Stromal cell of bone marrow (primary cell): Measurements from ENCODE around the gene CMTM7.

ENCODE experiments used
- DNase-seq: peaks from one replicate; pipeline ENCODE4 v3.0.0-alpha.2; 2012; ENCODE audit warnings: low read depth

CMTM7 gene, protein sequence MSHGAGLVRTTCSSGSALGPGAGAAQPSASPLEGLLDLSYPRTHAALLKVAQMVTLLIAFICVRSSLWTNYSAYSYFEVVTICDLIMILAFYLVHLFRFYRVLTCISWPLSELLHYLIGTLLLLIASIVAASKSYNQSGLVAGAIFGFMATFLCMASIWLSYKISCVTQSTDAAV

DNA sequence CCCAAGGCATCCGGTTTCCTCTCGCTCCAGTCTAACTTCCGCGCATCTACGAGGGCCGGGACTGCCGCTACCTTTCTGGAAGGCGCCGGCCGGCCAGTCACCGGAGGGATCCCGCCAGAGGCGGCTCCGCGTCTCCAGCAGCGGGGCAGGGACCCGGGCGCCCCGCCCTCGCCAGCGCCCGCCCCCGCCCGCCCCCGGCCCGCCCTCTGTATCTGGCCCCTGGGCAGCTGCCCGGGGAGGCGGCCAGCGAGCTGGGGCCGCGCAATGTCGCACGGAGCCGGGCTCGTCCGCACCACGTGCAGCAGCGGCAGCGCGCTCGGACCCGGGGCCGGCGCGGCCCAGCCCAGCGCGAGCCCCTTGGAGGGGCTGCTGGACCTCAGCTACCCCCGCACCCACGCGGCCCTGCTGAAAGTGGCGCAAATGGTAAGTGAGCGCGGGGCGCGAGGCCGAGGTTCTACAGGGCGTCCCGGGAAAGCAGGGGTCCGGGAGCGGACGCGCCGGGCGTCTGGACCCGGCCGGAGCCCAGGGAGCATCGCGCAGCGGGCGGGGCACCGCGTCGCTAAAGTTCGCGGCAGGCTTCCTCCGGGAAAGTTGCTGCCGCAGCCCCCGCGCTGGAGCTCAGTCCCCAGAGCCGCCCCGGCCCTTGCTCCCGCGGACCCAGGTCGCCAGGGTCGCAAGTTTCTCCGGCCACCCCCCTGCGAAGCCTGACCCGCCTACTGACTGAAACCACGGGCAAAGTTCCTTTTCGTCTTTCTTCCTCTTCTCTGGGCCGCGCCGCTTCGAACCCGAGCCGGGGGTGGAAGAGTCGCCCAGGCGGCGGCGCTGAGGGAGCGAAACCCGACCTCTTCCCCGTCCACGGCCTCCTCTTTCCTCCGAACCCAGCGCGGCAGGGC is at the start of gene CMTM7:
TSS of gene CMTM7 (plus strand) at position 211 of the 893 bp plus-strand sequence. CDS start at position 265, 54 bp downstream.
- peak; percentile 22 for DNase-seq

DNA sequence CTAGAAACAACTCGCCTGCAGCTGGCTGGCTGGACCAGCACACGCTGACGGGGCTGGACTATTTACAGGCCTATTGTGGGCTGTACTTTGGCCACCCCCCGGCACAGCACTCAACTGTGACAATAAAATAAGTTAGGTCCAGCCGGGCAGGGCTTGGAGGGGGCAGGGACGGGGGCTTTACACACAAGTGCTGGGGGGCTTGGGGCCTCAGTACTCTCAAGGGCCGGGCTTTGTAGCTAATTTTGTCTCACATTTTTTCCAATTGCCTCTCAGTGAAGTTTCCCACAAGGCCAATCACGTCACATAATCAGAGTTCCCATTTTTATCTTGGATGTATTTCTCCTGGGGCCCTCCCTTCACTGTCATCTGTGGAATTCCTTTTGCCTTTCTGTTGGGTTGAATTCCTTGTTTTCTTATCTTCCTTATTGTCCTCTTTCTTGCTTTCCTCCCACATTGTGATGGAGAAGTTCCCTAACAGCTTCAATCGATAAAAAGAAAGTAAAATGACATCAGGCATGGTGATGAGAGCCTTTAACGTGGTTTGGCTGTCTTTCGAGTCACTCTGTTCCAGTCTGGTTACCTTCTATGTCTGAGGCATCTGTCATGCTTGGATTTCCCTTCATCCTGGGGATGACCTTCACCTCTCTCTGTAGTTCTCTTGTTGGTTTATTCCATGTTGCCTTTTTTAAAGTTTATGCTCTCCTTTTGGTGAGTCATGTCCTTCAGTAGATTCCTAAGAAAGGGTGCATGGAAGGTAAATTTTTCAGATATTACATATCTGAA is 44.1 kb upstream of the CMTM7 start:
- no peak for DNase-seq

DNA sequence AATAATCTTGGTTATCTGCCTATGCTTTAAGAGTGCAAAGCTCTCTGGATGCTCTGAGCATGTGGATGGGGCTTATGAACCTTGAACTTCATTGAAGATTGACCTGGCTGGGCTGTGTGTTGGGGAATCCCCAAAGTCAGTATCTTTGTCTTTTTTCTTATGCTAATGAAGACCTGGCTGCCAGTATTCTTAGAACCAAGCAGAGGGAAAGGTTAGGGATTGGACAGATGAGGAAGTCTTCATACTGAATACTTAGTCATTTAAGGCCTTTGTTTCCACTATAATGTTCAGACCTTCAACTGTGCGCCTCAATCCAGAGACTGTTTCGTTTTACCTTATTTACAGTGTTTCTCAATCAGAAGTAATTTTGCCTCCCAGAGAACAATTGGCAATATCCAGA is 42.5 kb upstream of the CMTM7 start:
- DNase-seq: no peak

DNA sequence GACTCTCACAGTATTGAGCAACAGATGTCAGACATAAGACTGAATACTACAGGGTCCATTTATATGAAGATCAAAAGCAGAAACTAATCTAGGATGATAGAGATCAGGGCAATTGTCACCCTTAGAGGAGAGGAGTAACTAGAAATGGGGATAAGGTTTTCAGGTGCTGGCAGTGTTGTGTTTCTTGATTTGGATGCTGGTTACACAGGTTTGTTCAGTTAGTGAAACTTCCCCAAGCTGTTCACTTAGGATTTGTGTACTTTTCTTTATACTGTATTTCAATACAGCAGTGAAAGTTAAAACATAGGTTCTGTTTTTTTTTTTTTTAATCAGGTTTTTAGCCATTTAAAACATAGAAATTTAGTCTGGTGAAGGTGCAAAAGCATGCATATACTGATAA is 39.1 kb upstream of the CMTM7 start:
- no peak for DNase-seq

DNA sequence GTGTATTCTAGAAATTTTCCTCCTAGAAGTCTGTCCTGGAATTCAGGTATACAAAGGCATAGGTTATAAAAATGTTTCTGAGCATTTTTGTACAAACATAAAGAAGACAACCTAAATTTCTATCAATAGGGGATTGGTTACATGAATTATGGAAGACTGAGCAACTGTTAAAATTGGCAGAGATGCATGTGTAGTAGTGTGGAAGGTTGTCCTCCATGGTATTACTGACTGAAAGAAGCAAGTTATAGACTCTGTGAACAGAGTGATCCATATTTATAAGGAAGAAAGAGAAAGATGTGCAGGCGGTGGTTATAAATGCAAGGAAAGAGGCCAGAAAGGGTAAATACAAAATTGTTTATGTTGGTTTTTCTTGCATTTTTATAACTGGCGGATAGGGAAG is 38.3 kb upstream of the CMTM7 start:
- DNase-seq: no peak

DNA sequence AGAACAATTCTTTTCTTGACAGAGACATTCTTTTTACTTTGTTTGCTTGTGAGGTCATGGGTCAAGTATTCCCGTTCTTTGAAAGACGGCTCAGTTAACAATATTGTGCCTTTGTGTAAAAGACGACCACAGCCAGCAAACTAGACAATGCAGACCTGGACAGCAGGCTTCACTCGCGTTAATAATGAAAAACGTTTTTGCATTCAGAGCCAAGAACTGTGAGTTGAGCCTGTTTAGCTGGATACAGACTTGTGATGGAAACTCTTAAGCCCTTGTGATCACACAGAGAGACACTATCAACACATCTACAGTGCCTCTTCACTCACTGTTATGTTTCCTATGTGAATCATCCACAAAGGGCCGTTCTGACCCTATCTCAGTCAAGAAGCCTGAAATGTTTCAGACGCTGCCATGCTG is 37.3 kb upstream of the CMTM7 start:
- no peak for DNase-seq

DNA sequence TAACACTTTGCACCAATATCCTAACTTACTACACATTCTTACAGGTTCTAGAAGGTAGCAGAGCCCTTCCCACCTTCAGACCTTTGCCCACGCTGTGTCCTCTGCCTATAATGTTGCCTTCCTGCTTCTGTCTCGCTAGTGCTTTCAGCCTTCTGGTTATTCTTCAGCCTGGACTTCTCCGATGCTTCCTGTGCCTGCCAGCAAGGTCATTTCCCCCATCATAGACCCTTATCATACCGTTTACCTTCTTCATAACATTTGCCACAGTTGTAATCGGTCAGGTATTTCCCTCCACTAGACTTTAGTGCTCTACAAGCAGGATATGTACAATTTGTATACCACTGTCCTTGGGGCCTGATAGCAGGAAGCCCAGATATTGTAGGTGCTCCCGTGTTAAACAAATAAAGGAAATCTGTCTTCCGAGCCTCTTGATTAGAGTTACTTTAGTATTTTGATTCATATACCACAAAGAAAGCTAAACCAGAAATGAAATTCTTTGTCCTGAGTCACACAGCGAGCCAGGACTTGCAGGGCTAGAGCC is 35.8 kb upstream of the CMTM7 start:
- no peak for DNase-seq

DNA sequence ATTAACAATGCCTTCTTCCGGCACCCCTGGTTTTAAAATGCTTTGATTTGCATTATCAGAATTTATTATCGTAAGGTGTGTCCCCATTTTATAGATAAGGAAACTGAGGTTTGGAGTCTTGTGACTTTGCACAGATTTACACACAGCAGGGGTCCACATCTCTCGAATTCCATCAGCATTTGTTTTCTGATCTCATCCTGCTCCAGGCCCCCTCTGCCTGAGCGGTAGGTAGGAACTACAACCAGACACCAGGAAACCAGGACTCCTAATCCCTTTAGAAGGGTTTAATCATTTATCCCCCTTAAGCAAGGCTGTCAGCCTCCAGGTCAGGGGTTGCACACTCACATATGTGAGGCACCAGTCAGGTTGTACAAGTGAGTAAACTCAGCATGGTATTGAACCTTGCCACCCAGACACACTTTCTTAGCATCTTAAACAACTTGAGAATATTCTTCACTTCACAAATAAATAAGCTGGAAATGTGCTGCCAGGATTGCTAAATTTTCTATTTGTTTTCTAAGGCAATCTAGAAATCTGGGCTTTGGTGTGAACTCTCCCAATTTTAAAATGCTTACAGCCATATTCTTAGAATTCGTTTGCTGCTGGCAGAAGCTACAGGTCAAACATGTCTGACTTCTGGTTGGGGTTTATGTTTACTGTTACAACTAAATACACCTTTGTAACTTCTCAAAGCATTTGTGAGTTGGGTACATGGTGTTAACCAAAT is 31.7 kb upstream of the CMTM7 start:
- no peak for DNase-seq

DNA sequence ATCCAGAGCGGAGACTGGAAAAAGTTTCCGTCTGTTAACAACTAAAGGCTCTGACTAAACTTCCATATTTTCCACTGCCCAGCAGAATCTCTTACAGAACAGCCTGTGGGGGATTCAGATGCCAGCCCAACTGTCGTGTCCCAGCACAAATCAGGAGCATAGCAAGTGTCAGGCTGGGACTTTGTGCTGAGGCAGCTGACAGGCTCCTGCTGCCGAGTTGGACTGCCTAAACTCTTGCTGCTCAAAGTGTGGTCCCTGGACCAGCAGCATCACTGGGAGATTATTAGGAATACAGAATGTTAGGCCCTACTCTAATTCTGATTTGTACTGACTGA is 31.2 kb upstream of the CMTM7 start:
- no peak for DNase-seq

DNA sequence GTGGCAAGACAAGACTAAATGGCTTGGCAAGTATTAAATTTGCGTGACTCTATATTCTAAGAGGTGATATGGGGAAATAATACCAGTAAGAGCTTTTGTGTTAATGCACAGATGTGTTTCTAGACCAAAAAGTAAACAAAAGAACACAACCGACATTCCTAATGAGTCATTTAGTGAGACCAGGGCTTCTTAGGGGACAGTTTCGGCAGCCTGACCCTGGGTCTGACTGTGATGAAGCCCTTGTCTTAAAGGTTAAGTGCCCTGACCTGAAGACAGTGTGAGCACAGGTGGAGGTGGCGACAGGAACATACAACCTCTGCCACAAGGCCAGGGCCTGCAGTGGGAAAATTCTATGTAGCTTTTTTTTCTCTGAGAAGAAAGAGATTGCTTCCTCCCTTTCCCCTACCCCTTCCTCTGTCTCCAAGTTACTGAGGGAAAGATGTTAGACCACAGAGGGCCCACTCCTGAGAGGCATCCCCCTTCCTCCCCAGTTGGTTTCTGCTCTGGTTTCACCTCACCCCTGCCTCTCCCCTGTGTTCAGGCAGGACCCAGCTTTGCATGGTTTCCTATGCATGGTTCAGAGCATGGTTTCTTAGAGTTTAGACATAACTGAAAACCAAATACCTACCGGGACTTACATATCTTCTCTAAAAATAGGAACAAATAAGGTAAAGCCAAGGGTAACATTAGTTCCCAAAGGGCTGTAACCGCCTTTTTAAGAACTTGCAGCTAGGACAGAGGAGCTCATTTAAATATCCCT is 24.8 kb upstream of the CMTM7 start:
- DNase-seq: no peak

DNA sequence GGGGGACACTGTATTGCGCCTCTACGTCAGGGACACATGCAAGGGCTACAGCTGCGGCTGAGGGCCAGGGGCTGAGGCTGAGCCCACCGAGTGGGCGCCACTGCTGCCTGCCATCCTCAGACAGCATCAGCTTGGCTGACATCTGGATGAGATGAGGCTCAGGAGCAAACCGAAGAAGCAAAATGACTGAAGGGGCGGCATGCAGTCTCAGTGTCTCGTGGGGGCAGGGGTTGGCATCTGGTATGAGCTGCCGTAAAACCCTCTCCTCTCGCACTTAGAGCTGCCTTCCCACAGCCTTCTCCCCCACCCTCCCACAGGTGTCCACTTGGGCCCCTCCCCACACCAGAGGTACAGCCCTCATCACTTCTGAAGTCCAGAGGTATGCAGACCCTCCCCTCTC is 24.2 kb upstream of the CMTM7 start:
- no peak for DNase-seq

DNA sequence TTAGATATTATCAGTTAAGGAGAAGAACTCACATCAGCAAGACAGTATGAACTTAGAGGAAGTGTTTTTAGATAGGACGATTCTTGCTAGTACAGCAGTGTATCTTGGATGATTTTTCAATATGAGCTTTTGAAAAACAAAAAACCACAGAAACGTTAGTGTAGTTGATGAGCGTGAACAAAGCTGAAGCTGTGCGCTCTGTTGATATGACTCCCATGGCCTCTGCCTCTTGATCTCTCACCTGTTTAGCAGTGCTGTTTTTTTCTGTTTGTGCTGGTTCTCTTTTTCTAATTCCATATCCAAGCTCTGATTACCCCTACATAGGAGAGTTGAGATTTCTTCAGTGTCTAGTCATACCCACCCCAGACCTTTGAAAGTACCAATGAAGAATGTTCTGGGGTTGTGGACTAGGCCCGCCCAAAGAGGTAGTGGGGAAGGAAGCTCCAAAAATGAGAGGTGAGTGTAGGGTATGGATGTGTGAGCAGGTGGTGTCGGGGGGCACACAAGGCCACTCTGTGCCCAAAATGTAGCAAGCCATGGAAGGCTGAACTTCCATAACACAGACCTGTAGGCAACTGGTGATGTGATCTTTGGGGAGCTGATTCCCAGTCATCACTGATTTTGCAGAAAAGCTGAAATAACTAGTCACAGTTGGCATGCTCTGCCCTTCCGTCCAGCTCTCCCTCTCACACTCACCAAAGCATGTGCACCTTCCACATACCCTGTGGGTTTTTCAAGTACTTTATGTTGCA is 20.0 kb upstream of the CMTM7 start:
- DNase-seq: no peak

DNA sequence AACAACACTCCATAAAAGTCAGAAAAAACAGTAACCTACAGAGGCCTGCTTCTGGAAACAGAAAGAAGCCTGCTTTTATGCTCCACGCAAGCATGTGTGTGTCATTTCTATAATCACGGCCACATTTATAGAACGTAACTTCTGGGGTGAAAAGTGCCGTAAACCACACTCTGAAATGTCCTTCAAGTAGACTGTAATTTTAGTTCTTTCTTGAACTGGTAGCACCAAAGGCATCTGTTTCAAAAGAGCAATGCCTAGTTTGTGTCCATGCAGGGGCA is 19.5 kb upstream of the CMTM7 start:
- DNase-seq: no peak

DNA sequence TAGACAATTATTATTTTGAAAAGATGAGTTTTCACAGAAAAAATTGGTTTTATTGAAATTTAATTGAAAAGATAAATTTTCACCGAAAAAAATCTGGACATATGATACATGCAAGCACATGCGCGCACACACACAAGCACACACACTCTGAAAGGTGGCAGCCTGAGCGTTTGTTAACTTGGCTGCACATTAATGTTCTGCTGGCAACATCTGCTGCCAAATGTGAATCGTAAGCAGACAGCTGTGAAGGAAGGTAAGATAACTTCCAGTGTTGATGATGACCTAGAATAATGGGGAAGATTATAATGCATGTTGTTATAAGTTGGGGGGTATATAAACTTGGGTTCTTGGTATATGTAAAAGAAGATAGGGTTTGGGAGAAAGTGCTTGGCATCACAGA is 18.4 kb upstream of the CMTM7 start:
- no peak for DNase-seq

DNA sequence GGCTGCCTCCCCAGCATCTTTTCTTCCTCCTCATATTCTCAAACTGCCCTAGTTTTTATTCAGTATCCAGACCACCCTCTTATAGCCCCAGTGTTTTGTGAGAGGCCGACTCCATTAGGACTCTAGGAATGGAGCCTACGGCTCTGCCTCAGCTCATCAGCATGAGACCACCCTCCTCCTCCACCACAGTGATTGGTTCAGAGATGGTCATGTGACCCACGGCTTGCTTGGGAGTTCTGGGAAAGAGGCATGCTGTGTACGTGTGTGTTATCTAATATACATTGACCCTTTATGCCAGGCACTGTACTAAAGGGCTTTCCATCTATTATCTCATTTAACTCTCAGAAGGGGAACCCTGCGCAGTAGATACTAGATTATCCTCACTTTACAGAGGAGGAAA is 17.8 kb upstream of the CMTM7 start:
- DNase-seq: no peak

DNA sequence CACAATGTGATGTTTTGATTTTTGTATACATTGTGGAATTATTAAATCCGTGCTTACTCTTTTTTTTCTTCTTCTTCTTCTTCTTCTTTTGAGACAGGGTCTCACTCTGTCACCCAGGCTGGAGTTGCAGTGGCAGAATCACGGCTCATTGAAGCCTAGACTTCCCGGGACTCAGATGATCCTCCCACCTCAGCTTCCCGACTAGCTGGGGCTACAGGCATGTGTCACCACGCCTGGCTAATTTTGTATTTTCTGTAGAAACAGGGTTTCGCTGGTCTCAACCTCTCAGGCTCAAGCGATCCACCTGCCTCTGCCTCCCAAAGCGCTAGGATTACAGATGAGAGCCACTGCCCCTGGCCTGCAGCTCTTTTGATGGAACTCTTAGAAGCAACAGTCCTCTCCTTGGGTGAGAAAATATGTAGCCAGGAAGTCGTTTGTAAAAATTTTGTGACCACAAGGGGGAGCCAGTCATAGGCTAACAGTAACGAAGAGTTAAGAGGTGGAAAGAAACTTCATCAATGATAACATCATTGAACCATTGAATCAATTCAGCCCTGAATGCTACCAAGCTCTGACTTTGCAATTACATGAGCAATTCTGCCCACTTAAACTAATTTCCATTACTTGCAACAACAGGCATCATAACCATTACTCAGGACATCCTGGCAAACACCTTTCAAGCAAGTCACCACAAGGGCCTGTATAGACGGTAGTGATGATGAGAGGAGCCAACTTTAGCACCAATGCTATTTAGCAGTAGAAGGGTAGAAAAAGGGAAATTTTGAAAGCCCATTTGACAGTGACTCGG is 16.7 kb upstream of the CMTM7 start:
- DNase-seq: peak; percentile 50

DNA sequence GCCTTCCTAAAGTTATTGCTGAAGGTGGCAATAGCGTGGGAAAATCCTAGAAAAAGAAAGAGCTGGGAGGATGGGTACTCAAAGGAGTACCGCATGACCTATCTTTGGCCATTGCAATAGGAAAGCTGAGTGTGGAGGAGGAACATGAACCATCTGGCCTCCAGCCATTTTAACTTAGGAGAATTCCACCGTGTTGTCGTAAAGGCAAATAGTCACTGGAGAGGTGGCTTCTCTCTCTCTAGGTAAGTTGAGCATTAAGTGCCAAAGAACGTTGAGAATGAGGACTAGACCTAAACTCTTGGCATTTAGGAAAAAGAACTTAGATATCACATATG is 16.1 kb upstream of the CMTM7 start:
- DNase-seq: no peak

DNA sequence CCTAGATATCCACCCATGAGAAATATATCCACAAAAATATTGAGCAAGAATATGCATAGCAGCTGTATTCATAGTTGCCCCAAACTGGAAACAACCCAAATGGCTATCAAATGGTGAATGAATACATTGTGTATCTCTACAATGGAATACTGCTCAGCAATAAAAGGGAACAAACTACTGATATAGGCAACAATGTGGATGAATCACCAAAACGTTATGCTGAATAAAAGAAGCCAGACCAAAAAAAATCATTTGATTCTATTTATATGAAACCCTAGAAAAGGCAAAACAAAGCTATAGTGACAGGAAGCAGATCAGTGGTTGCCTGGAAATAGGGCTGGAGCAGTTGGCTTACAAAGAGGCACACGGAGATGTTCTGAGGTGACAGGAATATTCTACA is 15.5 kb upstream of the CMTM7 start:
- DNase-seq: peak; percentile 33

DNA sequence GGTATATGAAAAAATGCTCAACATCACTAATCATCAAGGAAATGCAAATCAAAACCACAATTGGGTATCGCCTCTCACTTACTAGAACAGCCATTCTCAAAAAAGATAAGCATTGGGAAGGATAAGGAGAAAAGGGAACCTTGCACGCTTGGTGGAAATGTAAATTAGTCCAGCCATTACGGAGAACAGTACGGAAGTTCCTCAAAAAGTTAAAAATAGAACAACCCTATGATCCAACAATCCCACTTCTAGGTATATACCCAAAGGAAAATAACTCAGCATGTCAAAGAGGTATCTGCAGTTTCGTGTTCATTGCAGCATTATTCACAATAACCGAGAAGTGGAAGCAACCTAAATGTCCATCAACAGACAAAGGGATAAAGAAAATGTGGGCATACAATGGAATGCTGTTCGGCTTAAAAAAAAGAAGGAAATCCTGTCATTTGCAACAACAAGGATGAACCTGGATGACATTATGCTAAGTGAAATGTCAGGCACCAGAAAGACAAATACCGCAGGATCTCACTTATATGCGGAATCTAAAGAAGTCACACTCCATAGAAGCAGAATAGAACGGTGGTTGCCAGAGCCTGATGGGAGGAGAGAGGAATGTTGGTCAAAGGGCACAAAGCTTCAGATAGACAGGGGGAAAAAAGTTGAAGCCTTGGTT is 11.7 kb upstream of the CMTM7 start:
- no peak for DNase-seq

DNA sequence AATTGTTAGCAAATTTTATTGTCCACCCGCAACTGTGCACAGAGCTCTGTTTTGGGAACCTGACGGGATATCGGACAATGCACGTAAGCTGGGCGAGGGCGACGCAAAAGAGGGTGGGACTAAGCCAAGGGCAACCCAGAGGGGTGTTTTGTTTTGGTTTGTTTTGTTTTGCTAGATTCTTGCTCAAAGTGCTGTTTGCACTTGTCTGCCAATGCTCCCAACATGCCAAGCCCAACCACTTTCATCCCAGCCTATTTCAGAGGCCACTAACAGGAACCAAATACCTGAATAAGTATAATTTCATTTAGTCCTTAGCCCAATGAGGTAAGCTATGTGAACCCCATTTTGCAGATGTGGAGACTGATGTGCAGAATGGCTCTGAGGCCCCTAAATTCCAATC is 9.7 kb upstream of the CMTM7 start:
- no peak for DNase-seq
